Ascending aorta (tissue), 2 donors: Measurements from ENCODE around the gene AKNA. TPM values are rescaled to one million over a fixed set of nuclear protein-coding genes. Genes with fewer than 3 reads are reported as not detected.

Experiments
- DNase-seq, 2 donors: peaks; one replicate each; pipeline ENCODE4 v3.0.0-alpha.2; 2019; ENCODE audit warnings: low spot score in 2 of 2
- H3K27ac ChIP-seq, 2 donors: fragments of 200-600 bp; sonication (generic); one replicate each; pipeline ENCODE4 v1.5.1; 2016 to 2017; ENCODE audit warnings: mild to moderate bottlenecking in 1 of 2
- H3K27me3 ChIP-seq: fragments of 200-600 bp; sonication (generic); one replicate; pipeline ENCODE4 v1.5.1; 2017
- H3K36me3 ChIP-seq, 2 donors: fragments of 200-600 bp; sonication (generic); one replicate each; pipeline ENCODE4 v1.5.1; 2016
- H3K4me1 ChIP-seq, 2 donors: fragments of 200-600 bp; sonication (generic); one replicate each; pipeline ENCODE4 v1.5.1; 2016 to 2017; ENCODE audit warnings: mild to moderate bottlenecking in 1 of 2
- H3K4me3 ChIP-seq, 2 donors: fragments of 200-600 bp; sonication (generic); one replicate each; pipeline ENCODE4 v1.5.1; 2016 to 2017; ENCODE audit warnings: mild to moderate bottlenecking in 1 of 2
- H3K9me3 ChIP-seq, 2 donors: fragments of 200-600 bp; sonication (generic); one replicate each; pipeline ENCODE4 v1.5.1; 2016
- CTCF ChIP-seq, 3 experiments: fragments of 200-600 bp in 2 of 3; fragments of 450-650 bp in 1 of 3; sonication (generic) in 2 of 3; IDR thresholded peaks; one replicate each; pipeline ENCODE4 v1.5.1; 2016 to 2019; ENCODE audit warnings: antibody characterized with exemption in 3 of 3, mild to moderate bottlenecking in 1 of 3, moderate library complexity in 1 of 3
- intact Hi-C: fragments of 100-400 bp; cut with DNase I; formaldehyde crosslinking; loops from one replicate; pipeline ENCODE4 v1.15.1; 2023
- total RNA-seq: library from RNA; depleted of rRNA; stranded (reverse); fragments of >200 nt; gene quantifications from one replicate; pipeline ENCODE4 v1.1.0, GENCODE V29; 2016

The AKNA gene
- total RNA-seq, 1 donor from 2014 or later: 87.9 TPM

- H3K4me1 ChIP-seq: no peaks in the 10 kb centered on the region
- no peaks in the 10 kb centered on the region for H3K9me3 ChIP-seq
- no peaks in the 10 kb centered on the region for H3K27me3 ChIP-seq
- no peak overlapping the region for H3K4me3 ChIP-seq
- H3K27ac ChIP-seq: no peak overlapping the region
- intact Hi-C loops: no loop called here
- DNase-seq: no peak
- TF ChIP-seq CTCF (IDR thresholded peaks at IDR 0.05): no peak
- no peaks in the 10 kb centered on the region for H3K36me3 ChIP-seq
These were observed 29.1 kb upstream of the AKNA start for GRCh38 chr9:114416906-114417305.

- DNase-seq: no peak
These were observed 28.5 kb upstream of the AKNA start for GRCh38 chr9:114416290-114416689.

GRCh38 chr9:114414346-114414745, 26.6 kb upstream of the AKNA start:
- intact Hi-C loops: no loop called here
- no peaks in the 10 kb centered on the region for H3K27me3 ChIP-seq

More at GRCh38 chr9:114416290-114416689, 28.5 kb upstream of the AKNA start:
- Histone ChIP-seq H3K27ac (no peak overlapping the region), H3K27me3 (no peaks in the 10 kb centered on the region), H3K9me3 (no peaks in the 10 kb centered on the region), H3K4me3 (no peak overlapping the region), H3K4me1 (no peaks in the 10 kb centered on the region), H3K36me3 (no peaks in the 10 kb centered on the region)
- intact Hi-C loops: no loop called here
- no peak for TF ChIP-seq CTCF (IDR thresholded peaks at IDR 0.05)

GRCh38 chr9:114413861-114414301, 26.1 kb upstream of the AKNA start:
- H3K9me3 ChIP-seq: no peaks in the 10 kb centered on the region
- no peaks in the 10 kb centered on the region for H3K27me3 ChIP-seq
- no peak for DNase-seq
- no peaks in the 10 kb centered on the region for H3K36me3 ChIP-seq
- no peak for TF ChIP-seq CTCF (IDR thresholded peaks at IDR 0.05)
- no peak overlapping the region for H3K27ac ChIP-seq
- H3K4me3 ChIP-seq: no peak overlapping the region
- intact Hi-C loops: no loop called here
- no peaks in the 10 kb centered on the region for H3K4me1 ChIP-seq

More at GRCh38 chr9:114414346-114414745, 26.6 kb upstream of the AKNA start:
- Histone ChIP-seq H3K4me1 (no peaks in the 10 kb centered on the region), H3K36me3 (no peaks in the 10 kb centered on the region), H3K4me3 (no peak overlapping the region), H3K9me3 (no peaks in the 10 kb centered on the region), H3K27ac (no peak overlapping the region)
- no peak for TF ChIP-seq CTCF (IDR thresholded peaks at IDR 0.05)
- no peak for DNase-seq

GRCh38 chr9:114412048-114412683, 24.4 kb upstream of the AKNA start:
- TF ChIP-seq CTCF (IDR thresholded peaks at IDR 0.05): no peak
- no peaks in the 10 kb centered on the region for H3K27me3 ChIP-seq
- intact Hi-C loops: no loop called here
- no peaks in the 10 kb centered on the region for H3K4me1 ChIP-seq
- DNase-seq: no peak
- H3K9me3 ChIP-seq: no peaks in the 10 kb centered on the region
- no peak overlapping the region for H3K27ac ChIP-seq
- H3K4me3 ChIP-seq: no peak overlapping the region
- H3K36me3 ChIP-seq: no peaks in the 10 kb centered on the region

GRCh38 chr9:114411452-114411851, 23.7 kb upstream of the AKNA start:
- intact Hi-C loops: no loop called here
- H3K4me1 ChIP-seq: no peaks in the 10 kb centered on the region
- H3K4me3 ChIP-seq: no peak overlapping the region
- no peak overlapping the region for H3K27ac ChIP-seq
- DNase-seq: no peak
- no peaks in the 10 kb centered on the region for H3K9me3 ChIP-seq
- H3K36me3 ChIP-seq: no peaks in the 10 kb centered on the region
- no peaks in the 10 kb centered on the region for H3K27me3 ChIP-seq
- TF ChIP-seq CTCF (IDR thresholded peaks at IDR 0.05): no peak
